Measurements from ENCODE around the gene C1orf174.

Gene C1orf174

DNA sequence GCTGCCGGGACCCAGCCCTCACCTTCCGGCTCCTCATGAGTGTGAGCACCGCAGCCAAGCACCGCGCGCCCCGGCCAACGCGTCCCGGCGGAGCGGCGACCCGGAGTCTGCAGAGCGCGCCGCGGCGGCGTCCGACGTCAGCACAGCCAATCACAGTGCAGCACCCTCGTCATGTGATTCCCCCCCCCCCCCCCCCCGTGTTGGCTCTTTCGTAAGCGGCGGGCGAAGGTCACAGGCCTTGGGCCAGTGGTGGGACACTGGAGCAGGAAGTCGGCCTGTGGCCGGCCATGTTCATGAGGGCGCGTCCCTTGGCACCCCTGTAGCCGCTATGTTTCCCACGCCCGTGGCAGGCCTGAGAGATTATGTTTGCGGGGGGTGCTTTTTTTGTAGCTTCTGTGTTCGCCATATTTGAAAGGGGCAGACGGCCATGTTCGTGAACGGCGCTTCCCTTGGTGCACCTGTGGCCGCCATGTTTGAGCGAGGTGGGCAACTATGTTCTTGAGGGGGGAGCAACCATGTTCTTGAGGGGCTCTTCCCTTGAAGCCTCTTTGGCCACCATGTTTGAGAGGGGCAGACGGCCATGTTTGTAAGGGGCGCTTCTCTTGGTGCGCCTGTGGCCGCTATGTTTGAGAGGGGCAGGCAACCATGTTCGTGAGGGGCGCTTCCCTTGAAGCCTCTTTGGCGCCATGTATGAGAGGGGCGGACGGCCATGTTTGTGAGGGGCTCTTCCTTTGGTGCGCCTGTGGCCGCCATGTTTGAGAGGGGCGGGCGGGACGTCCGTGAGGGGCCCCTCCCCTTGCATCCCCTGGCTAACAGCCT is at the start of gene C1orf174:
Gene C1orf174 (minus strand): TSS at position 123 of the 819 bp plus-strand sequence. CDS start 86 bp downstream, at position 37.
- DNase-seq, result peak; percentile 88 to 100 (median 98)

DNA sequence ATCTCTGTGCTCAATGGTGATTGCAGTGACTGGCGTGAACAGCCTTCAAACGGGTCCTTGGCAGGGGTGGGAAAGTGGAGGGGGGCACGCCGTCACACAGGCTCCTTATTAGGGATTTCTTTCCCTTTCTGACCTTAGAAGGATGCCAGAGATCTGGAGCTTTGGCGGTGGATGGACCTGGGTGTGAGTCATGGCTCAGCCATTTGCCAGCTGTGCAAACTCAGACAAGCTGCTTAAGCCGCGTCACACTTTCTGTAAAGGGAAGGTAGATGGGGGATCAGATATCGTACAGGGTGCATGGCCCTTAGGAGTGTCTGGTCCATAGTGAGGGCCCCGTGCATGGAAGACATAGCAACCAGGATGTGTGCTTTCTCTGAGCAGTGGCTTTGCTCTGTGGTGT is 48.3 kb upstream of the C1orf174 start:
- DNase-seq, result no peak

DNA sequence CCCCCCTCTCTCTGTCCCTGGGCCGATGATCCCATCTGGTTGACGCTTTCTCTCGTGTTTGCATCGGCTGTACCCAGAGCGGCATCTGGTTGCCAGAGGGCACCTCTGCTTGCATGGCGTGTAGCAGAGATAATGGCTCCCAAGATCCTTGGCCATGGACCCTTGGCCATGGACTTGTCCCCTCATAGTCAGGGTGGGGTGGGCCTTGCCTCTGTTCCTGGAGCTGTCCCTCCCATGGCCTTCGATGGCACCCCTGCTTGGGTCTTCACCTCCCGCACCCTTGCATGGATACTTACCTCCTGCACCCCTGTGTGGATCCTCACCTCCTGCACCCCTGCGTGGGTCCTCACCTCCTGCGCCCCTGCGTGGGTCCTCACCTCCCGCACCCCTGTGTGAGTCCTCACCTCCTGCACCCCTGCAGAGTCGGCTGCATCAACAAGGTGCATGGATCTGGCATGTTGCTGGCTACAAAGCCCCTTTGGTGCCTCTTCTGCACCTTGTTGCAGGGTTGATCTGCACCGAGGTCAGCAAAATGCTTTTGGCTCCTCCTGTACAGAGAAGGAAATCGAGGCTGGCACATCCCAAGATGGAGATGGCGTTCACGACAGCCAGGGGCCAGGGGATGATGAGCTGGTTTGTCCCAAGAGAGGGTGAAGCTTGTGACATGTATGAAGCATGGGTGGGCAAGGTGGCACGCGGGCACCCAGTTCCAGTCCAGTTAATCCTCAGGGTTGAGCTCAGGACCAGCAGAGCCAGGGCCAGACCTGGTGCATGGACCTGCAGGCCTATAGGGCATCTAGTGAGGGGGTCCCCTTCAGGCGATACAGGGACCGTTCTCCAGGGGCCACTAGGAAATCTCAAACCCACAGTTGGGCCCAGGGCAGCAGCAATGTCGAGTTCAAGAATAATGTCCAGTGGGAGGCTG is 46.1 kb upstream of the C1orf174 start:
- DNase-seq, result no peak

DNA sequence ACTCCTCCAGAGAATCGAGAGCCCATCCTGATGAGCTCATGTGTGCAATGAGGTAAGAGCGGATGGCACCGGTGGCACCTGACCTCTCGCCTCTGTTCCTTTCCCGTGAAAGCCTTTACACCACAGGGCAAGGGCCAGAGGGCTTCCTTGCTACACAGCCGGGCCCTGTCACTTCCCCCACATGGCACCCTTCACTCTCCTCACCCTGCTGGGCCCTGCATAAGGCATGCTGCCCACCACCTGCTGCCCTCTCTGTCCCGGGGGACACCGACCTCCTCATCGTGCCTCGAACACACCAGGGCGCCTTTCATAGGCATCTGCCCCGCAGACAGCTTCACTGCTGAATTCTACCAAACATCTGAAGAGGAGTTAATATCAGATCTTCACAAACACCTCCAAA is 45.1 kb upstream of the C1orf174 start:
- DNase-seq, result no peak

DNA sequence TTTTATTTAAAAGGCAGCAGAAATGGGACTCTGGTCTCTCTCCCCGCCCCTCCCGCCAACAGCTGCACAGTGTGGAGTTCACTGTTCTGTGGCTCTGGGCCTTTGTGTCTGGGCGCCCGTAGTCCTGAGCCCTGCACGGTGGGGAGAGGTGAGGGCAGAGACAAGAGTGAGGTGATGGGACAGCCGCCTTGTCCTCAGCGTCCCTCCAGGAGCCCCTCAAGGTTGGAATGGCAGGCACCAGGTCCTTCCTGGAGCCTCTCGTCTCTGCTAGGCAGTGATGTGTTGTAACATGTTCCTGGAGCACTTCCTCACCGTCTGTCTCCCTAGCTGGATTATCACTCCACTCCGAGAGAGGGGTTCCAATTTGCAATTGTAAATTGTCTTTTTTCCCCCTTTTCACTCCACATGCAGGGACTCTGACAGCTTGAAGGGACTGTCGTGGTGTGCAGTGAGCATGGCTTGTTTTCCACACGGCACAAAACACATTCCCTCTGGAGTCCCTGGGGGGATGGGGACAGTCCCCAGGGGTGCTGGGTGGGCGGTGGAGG is 44.6 kb upstream of the C1orf174 start:
- DNase-seq, result no peak

DNA sequence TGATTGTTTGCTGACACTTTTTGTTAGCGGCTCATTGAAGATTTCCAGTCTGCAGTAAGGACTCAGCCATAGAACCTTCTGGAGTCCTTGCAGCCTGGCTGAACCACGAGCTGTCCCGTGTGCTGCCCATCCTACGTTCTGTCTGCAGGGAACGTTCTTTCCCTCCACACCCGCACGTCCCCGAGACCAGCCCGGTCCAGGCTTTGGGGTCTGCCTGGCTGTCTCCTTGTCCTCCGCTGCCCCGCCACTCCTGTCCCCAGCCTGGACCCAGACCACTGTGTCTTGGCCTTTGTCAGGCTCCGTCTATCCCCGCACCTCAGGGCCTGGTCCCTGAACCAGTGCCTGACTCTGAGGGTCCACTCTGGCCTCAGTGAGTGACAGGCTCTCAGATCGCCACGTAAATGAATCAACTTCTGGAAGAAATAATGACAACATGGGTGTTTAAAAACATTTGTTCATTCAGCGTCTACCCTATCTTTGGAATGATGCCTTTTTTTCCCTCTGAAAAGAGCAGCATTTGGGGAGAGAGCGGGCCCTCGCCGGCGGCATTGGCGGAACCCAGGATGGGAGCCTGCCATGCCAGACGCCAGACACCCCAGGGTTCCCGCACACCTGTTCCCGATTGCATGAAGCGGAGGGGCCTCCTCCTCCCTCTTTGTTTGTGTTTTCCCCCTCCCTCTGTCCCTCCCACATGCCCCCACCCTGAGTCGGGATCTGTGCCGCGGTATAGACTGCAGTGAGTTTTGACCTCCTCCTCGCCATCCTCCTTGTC is 43.9 kb upstream of the C1orf174 start:
- DNase-seq, result no peak

DNA sequence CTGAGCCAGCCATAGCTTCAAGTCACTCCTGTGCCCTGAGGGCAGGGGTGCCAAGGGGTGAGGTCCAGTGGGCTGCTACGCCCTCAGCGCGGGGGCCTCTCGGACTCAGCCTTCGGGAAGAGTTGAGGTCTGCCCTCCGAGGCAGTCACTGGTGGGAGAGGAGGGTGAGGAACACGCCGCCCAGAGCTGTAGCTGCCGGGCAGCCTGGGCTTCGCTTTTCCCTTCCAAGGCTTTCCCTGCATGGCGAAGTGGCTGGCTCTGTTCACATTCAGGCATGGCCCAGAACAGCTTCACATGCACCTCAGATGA is 43.0 kb upstream of the C1orf174 start:
- no peak for DNase-seq

DNA sequence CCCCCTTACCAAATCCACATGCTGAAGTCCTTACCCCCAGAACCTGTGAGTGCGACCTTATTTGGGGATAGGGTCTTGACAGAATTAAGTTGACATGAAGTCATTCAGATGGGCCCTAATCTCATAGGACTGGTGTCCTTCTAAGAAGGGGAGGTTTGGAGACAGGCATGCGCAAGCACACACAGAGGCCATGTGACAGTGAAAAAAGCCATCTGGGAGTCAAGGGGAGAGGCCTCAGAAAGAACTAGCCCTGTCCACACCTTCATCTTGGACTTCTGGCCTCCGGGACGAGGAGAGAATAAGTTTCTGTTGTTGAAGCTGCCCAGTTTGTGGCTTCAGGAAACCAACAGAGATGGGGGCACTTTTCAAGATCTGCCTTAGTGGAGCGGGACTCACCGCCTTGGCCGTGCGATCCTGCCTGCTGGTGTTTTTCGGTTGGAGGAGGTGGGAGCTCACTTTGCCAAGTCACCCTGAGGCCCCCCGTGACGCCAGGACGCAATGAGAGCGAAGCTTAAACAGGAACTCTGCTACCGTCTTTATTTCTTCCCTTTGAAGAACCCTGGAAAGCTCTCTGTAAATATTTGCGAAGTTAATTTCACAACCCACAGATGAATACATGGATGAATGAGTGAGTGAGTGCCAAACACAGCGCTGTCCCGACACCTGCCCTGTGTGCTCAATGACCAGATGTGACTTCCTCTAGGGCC is 42.5 kb upstream of the C1orf174 start:
- no peak for DNase-seq

DNA sequence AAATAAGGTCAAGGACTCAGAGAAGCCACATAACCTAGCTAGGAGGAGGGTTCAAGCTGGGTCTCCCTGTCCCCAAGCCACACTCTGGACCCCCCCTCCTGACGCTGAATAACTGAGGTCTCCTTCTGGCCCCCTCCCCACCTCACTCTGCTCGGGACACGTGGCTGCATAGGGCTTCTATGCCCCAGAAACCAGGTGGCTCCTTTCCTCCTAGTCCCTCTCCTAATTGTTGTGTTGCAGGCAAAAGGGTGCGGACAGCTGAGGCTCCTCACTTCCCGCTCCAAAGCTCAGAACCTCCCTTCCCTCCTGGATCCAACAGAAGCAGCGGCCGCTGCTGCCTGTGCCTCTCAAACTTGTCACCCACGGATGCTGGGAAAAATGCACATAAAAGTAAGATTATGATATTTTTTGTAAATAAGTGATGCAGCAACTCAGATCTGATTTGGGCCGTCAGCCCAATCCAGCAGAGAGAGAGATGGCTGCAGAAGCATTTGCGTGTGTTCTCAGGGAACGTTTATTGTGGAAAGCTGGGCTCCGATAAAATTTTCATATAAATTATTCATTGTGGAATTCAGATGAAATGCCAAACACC is 40.8 kb upstream of the C1orf174 start:
- DNase-seq, result peak in 1 of 56 donors; percentile 20

DNA sequence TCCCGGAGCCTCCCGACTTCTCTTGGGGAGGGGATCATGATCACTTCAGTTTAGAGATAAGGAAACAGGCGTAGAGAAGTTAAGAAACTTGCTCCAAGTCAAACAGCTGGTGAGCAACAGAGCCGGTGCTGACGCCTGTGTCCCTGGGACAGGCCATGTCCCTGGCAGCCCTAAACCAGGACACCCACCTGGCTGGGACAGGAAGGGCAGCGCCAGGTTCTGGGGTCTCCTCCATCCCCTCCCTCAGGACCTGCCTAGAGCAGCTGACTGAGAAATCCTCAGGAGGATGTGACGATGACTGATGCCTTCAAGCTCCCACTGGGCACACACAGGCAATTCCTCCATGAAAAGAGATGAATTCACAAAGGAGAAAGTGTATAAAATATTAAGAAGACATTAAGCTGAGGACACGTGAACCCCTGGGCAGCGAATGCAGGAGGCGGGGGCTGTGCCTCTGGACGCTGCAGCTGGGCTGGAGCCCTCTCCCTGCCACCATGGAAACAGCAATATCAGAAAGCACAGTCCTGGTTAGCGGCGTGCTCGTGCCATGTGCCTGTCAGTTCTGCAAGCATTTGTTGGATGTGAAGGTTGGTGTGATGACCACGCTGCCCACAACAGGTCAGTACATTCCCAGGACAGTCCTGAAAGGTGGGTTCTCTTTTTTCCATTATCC is 40.1 kb upstream of the C1orf174 start:
- DNase-seq, result peak in 2 of 56 donors; percentile 3 to 11

DNA sequence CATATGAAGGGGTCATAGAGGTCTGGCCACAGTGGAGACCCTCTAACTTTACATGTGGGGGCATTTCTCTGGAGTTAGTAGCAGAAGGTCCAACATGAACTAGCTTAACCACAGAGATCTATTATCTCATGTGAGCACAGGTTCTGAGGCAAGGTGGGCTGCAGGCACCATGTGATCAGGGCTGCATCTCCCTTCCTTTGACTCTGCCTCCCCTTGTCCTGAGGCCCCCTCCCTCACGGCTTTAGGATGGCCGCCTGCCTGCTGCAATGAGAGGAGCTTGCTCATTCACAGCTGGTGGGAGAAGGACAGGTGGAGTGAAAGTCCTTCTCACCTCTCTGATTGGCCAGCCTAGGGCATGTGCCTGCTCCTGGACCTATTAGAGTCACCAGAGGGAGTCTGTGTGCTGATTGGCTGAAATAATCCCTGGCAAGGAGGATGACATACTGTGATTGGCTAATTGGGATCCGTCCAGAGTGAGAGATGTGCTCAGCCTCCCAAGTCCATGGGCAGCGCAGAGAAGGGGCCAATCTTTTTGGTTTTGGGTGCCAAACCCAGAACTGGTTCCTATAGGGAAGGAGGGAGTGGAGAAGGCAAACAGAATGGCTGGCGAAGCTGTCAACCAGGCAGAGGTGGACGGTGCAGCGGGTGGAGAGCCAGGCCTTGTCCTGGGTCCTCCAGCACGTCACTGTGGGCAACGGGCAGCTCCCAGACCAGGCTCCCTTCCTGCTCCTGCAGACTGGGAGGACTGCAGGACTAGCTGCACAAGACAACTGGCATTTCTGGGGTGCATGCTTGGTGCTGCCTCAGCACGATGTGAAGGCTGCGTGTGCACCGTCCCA is 39.4 kb upstream of the C1orf174 start:
- no peak for DNase-seq

DNA sequence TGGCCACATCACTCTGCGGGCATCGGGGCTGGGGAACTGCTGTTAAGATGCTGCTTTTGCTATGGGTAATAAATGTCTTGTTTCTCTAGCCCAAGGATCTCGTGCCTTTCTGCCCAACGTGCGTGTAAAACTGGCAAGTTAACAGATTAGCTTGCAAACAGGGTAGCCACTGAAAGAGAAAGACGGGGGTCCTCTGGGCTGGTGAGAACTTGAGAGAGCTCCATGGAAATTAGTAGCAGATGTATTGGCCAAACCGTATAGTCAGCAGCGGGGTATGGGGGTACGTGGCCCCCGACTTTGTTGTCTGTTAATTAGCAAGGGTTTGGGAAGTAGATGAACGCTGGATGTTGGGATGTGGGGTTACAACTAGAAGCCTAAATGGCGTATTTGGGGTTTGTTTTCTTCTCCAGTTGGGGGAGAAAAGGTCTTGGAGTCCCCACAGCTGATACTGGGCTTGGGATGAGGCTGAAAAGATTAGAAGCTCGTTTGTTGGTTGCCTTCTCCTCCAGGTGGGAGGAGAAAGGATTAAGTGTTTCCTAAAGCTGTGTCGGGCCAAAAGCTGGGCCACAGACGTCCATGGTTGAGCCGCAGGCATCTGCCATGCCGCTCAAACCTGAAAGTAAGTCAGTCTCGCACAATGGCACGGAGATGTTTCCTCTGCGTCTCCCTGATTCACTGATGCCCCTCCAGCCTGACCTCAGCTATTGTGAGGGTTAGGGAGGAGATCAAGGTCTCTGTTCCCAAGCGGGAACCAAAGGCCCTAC is 32.3 kb upstream of the C1orf174 start:
- DNase-seq, result no peak

DNA sequence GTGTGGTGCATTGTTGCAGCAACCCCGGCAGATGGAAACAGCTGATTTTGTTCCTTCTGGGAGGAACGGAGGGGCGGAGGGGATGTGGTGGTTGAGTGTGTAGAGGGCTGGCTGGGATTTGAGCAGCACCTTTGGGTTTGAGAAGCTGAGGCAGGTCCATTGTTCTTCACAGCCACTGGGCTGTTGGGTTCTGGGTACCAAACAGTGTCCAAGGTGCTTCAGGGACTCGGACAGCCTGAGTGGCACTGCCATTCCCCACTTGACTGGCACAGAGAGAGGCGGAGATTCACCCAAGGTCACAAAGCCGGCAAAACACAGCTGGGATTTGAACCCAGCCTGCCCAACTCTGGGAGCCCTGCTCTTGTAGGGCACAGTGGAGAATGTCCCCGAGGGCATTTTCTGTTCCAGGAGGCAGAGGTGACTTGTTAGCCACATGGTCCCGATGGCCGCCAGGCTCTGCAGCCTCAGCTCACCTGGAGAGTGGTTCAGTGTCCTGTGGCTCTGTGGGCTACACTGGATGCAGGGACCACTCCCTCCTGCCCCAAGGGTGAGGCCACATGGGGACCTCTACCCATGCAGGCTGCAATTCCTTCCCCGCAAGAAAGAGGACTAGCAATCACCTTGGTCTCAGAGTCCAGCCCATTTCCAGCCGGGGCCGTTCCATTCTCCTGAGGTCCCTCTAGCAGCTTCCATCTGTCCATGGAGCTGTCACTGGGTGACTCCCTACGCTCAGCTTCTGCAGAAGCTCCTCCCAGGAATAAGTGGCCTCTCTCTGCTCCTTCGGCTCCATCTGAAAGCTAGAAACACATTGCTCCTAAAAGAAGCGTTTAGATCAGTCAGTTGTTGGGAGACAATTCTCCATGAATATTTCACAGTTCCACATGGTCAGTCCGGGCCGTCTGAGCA is 31.2 kb upstream of the C1orf174 start:
- no peak for DNase-seq

DNA sequence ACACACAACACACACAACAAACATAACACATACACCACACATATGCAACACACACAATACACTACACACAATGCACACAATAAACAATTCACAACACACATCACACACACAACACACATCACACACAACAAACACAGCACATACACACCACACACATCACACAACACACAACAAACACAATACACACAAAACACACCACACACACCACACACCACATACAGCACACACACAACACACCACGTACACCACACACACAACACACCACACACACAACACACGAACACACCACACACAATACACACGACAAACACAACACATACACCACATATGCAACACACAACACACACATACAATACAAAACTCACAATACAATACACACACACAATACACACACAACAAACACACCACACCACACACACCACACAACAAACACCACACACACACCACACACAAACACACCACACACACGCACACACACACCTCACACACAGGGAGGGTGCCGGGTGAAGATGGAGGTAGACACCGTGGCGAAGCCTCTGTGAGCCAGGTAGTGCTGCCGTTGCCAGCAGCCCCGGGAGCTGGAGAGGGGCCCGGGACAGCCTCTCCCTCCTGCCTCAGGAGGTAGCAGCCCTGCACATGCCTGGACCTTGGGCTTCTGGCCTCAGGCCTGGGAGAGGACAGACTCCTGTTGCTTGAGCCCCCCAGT is 30.4 kb upstream of the C1orf174 start:
- no peak for DNase-seq

DNA sequence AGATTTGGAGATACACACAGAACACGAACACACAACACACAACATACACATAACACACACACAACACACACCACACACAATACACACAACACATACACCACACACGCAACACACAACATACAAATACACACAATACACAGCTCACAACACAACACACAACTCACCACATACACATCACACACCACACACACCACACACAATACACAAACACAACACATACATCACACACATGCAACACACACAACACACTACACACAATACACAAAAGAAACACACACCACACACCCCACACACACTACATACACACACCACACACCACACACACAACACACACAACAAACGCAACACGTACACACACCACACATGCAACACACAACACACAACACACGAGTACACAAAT is 29.1 kb upstream of the C1orf174 start:
- no peak for DNase-seq

DNA sequence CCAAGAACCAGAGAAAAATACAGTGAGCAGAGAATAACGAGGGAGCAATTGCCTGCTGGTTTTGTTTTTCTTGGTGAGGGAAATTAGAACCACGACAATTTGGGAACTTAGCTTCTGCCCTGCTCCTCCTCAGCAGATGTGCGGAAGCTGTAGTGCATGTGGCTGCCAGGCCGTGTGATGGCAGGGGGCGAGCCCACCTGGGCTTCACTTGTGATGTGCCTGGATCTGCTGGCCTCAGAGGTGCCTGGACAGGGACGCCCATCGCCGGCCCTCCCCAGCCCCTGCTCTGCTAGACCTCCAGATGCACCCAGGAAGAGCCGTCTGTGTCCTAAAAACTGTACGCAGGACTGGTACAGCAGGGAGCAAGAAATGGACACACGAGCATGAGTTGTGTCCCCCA is 28.5 kb upstream of the C1orf174 start:
- no peak for DNase-seq
